Measurements from ENCODE around the gene ARAF. TPM values are rescaled to one million over a fixed set of nuclear protein-coding genes. Genes with fewer than 3 reads are reported as not detected.

ARAF gene
- total and polyA plus RNA-seq, 2 of the 13 experiments (the other 11 are each of a cell fraction or from before 2014, with no cell fraction given): 18.0 to 33.1 TPM

DNA sequence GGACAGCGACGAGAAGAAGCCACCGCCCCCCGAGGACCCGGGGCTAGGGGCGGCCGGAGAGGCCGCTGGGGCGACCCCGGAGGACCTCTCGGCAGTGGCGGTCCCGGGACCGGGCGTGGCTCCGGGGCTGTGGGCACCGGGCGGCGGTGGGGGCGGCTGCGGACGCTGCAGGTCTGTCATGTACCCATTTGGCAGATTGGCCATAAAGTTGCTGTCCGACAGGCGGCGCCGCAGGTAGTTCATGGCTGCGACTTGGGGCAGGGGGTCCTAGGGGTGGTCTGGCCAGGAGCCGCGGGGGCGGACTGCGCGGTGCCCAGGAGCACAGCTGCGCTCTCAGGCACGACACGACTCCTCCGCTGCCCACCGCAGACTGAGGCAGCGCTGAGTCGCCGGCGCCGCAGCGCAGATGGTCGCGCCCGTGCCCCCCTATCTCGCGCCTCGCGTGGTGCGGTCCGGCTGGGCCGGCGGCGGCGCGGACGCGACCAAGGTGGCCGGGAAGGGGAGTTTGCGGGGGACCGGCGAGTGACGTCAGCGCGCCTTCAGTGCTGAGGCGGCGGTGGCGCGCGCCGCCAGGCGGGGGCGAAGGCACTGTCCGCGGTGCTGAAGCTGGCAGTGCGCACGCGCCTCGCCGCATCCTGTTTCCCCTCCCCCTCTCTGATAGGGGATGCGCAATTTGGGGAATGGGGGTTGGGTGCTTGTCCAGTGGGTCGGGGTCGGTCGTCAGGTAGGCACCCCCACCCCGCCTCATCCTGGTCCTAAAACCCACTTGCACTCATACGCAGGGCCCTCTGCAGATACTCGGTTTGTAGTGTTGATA is 58.7 kb downstream of the ARAF start, which contains the start of gene SYN1 (continued):
- 0 out of 2 replicates have a peak, but pooled peaks have one; percentile 59 for TF ChIP-seq MAZ (IDR thresholded peaks at IDR 0.05; ENCODE audit: borderline replicate concordance, low read depth, low read length)
- TF ChIP-seq MAZ (CRISPR knock-in tag; IDR thresholded peaks at IDR 0.05; ENCODE audit: low read depth): peak; percentile 60; the same call in 1 of the 2 replicates
- no peak for TF ChIP-seq BCLAF1 (IDR thresholded peaks at IDR 0.05)
- no peak for TF ChIP-seq DMAP1 (CRISPR knock-in tag; IDR thresholded peaks at IDR 0.05)
- no peak for TF ChIP-seq PCBP2 (optimal IDR thresholded peaks at IDR 0.05; ENCODE audit: low read depth, low read length, poor library complexity, severe bottlenecking)
- TF ChIP-seq ASH2L (IDR thresholded peaks at IDR 0.05; ENCODE audit: insufficient read length, low read depth, low read length): no peak
- no peak for TF ChIP-seq ELK4 (CRISPR knock-in tag; IDR thresholded peaks at IDR 0.05; ENCODE audit: borderline replicate concordance)
- no peak for TF ChIP-seq ZBED4 (CRISPR knock-in tag; IDR thresholded peaks at IDR 0.05; ENCODE audit: borderline replicate concordance)
- TF ChIP-seq AGO1 (IDR thresholded peaks at IDR 0.05; ENCODE audit: low read depth, low read length, poor library complexity, severe bottlenecking): no peak
- TF ChIP-seq ZNF781 (CRISPR knock-in tag; IDR thresholded peaks at IDR 0.05; ENCODE audit: borderline replicate concordance, not compliant biosample characterization): no peak
- no peak for TF ChIP-seq ZNF30 (CRISPR knock-in tag; IDR thresholded peaks at IDR 0.05)
- TF ChIP-seq ZNF547 (CRISPR knock-in tag; IDR thresholded peaks at IDR 0.05): 0 out of 2 replicates have a peak, but pooled peaks have one; percentile 44
- no peak for TF ChIP-seq SMAD9 (CRISPR knock-in tag; IDR thresholded peaks at IDR 0.05)
- no peak for TF ChIP-seq TRIM24 (CRISPR knock-in tag; IDR thresholded peaks at IDR 0.05)
- TF ChIP-seq EEA1 (CRISPR knock-in tag; IDR thresholded peaks at IDR 0.05; ENCODE audit: borderline replicate concordance): 0 out of 2 replicates have a peak, but pooled peaks have one; percentile 40
- TF ChIP-seq, protein P1, sequence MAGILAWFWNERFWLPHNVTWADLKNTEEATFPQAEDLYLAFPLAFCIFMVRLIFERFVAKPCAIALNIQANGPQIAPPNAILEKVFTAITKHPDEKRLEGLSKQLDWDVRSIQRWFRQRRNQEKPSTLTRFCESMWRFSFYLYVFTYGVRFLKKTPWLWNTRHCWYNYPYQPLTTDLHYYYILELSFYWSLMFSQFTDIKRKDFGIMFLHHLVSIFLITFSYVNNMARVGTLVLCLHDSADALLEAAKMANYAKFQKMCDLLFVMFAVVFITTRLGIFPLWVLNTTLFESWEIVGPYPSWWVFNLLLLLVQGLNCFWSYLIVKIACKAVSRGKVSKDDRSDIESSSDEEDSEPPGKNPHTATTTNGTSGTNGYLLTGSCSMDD (CRISPR knock-in tag; IDR thresholded peaks at IDR 0.05): no peak
- TF ChIP-seq ZBTB3 (CRISPR knock-in tag; IDR thresholded peaks at IDR 0.05; ENCODE audit: borderline replicate concordance, low read depth): no peak
- no peak for TF ChIP-seq HMG20B (CRISPR knock-in tag; conservative IDR thresholded peaks at IDR 0.05)
- peak; percentile 46; the same call in 1 of the 2 replicates for TF ChIP-seq ZNF558 (CRISPR knock-in tag; IDR thresholded peaks at IDR 0.05; ENCODE audit: borderline replicate concordance)
